Activated CD8-positive, alpha-beta memory T cell treated with anti-CD3 and anti-CD28 coated beads, Interleukin-2, amount 10 ng/mL, durations not matched to agents 7 days and 5 days (primary cell): ENCODE data around the gene AKAP13. TPM values are rescaled to one million over a fixed set of nuclear protein-coding genes. Genes with fewer than 3 reads are reported as not detected.
"Not testable (repeated sequence)": the region's sequence is repeated elsewhere in the genome, so short reads cannot be mapped to it uniquely, and the experiment has no call there.

ENCODE experiments used
- ATAC-seq: fragments of 150-1000 bp; cut with Tn5 transposase; one replicate; pipeline ENCODE4 v1.10.0; 2021; ENCODE audit warnings: moderate library complexity
- CTCF ChIA-PET: fragments of 350-600 bp; sonication (Branson Sonifier 250); formaldehyde crosslinking; loops from one replicate; lab custom pipeline; 2021; ENCODE audit warnings: antibody characterized with exemption; lab: Charles Lee
- DNase-seq: peaks from one replicate; pipeline ENCODE4 v3.0.0-alpha.2; 2020
- H3K27ac Mint-ChIP-seq: one replicate; pipeline ENCODE4 v1.8.0; 2021; ENCODE audit warnings: mild to moderate bottlenecking, mixed read lengths
- H3K27me3 Mint-ChIP-seq: one replicate; pipeline ENCODE4 v1.8.0; 2021; ENCODE audit warnings: mixed read lengths
- H3K36me3 Mint-ChIP-seq: one replicate; pipeline ENCODE4 v1.8.0; 2021; ENCODE audit warnings: mild to moderate bottlenecking, mixed read lengths
- H3K4me1 Mint-ChIP-seq: one replicate; pipeline ENCODE4 v1.8.0; 2021; ENCODE audit warnings: mixed read lengths
- H3K4me3 Mint-ChIP-seq: one replicate; pipeline ENCODE4 v1.8.0; 2021; ENCODE audit warnings: mild to moderate bottlenecking, moderate library complexity, mixed read lengths
- H3K9me3 Mint-ChIP-seq: one replicate; pipeline ENCODE4 v1.8.0; 2022; ENCODE audit warnings: low read depth, mixed read lengths
- microRNA-seq: library from miRNA; unstranded; fragments of <30 nt; microRNA quantifications from one replicate; pipeline ENCODE4 v1.2.0, GENCODE V29; 2022
- total RNA-seq, 2 experiments: library from RNA; stranded (reverse); gene quantifications; one replicate each; pipeline ENCODE4 v1.2.3, GENCODE V29; 2021

AKAP13 gene
- total RNA-seq, 2 experiments from 2014 or later: 150 to 172 TPM

DNA sequence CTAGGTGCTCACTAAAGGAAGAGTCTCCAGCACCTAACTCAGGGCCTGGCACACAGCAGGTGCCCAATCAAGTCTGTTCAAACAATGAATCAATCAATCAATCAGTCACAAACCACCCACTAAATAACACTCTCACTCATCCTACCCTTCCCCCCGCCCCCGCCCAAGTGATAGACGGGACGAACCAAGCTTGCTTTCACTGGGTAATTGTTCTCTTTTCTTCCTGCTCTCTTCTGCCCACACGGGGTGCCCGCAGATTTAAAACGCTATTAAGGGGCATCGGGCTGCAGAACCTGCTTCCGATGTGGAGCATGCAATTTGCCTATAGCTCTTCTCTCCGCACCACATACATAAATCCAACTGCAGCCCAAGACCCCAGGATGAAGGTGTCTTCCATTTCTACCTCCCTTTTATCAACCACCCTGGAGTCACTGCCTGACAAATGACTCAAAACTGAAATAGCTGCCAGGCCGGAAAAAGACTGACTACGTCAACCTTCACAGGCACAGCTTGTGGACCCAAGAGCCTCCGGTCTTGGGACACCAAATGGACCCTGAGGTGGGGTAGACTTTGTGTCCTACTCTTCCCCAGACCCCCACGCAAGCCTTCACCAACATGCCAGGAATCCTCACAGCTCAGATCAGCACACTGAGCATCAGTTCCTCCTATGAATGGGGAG is 412.6 kb downstream of the AKAP13 start:
- peak overlapping the region; percentile 80 for H3K4me3 Mint-ChIP-seq
- no peaks in the 10 kb centered on the region for H3K9me3 Mint-ChIP-seq
- ATAC-seq (no peak), DNase-seq (no peak)
- no peaks in the 10 kb centered on the region for H3K36me3 Mint-ChIP-seq
- CTCF ChIA-PET: interaction anchor here (1.4 to 1.7 kb wide), 3 partner anchors 14 to 53 kb away, joined by 3 to 5 read pairs (median 5); no protein-coding TSS in a partner anchor
- no peaks in the 10 kb centered on the region for H3K27me3 Mint-ChIP-seq
- H3K4me1 Mint-ChIP-seq: peaks cover 23% of the 10 kb centered on the region
- peak overlapping the region; percentile 11 for H3K27ac Mint-ChIP-seq

- CTCF ChIA-PET: interaction anchor here (1.5 to 1.7 kb wide), 2 partner anchors 15 to 47 kb away, joined by 5 read pairs; no protein-coding TSS in a partner anchor
- Mint-ChIP-seq H3K27me3 (no peaks in the 10 kb centered on the region), H3K4me1 (peaks cover 19% of the 10 kb centered on the region), H3K4me3 (peak overlapping the region; percentile 80), H3K36me3 (no peaks in the 10 kb centered on the region), H3K27ac (peak overlapping the region; percentile 46), H3K9me3 (no peaks in the 10 kb centered on the region)
- ATAC-seq (peak; percentile 48), DNase-seq (peak; percentile 62)
Measured at GRCh38 chr15:85793641-85794597, 413.5 kb downstream of the AKAP13 start.

DNA sequence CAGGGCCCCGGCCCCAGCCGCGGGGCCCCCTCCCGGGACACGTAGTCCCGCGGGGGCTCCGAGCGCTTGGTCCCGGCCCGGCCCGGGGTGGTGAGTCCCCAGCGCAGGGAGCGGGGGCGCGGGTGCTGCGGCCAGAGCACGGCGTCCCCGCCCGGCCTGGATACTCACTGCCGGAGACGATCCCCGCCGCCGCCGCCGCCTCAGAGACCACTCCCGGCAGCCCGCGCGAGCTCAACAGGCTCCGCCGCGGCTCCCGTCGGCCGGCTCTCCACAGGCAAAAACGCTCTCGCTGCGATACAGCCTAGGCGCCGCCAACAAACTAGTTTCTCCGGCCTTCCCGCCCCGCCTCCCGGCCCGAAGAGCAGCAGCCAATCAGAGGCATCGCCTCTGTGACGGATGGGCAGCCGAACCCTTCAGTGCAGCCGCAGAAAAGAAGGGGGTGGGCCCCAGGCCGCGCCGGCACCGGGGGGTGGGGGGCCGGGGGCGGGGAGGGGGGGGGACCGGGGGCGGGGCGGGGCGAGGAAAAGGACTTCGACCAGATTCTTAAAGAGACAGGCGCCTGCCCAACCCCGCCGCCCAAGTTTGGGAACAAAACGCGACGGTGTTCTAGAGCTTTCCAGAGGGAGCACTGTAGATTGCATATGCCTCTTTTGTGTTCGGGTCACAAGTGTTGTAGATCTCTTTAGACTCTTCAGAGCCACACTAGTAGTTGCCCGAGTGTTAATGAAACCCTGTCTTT is 414.4 kb downstream of the AKAP13 start, which contains the start of gene KLHL25:
KLHL25 (minus strand) TSS at position 328 of the 739 bp plus-strand sequence. CDS start 25,115 bp downstream, outside the sequence.
- ATAC-seq (peak; percentile 98), DNase-seq (peak; percentile 95)
- H3K36me3 Mint-ChIP-seq: no peaks in the 10 kb centered on the region
- CTCF ChIA-PET: no interaction called here
- H3K4me3 Mint-ChIP-seq: peak within 1 kb of the TSS; percentile 80
- H3K27ac Mint-ChIP-seq: peak within 1 kb of the TSS; percentile 80
- no peaks in the 10 kb centered on the region for H3K9me3 Mint-ChIP-seq
- no peaks in the 10 kb centered on the region for H3K27me3 Mint-ChIP-seq
- peaks cover 19% of the 10 kb centered on the region for H3K4me1 Mint-ChIP-seq

DNA sequence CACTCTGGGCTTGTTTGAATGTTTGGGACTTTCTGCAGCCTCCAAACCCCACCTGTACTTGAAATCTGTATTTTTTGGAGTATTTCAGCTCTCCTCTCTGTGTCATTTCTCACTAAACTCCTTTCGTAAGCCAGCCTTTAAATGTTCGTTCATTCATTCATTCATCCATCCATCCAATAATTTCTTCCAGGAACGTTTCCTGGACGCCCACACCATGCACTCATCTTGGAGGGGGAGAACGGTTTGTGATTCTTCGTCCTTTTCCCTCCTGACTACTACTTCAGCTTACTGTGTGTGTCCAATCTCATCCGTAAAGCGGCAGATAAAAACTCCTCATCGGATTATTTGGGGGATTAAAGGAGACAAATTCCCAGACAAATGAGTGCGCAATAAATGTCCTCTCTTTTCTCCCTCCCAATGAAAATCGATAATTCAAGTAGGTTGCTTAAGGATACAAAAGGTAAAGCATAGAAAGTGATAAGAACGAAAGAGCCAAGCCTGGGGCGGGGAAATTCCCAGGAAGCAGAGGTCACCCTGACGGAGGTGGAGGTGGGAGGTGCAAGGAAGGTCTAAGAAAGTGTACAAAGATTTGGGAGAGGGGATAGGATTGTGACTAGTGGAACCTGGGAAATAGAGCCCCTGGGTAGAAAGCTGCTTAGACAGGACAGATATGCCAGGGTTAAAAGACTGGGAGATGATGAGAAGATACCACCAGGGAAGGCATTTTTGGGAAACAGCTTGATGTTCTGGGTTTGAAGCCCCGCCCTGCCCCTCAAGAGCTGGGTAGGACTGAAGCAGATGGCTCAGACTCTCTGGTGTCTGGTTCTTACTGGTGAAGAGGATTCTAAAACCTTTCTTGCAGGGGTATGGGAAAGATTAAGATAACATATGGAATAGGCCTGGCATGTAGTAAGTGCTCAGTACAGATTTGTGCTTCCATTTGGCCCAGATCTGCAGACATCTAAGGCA is 415.2 kb downstream of the AKAP13 start:
- Mint-ChIP-seq H3K9me3 (no peaks in the 10 kb centered on the region), H3K4me1 (peaks cover 19% of the 10 kb centered on the region), H3K4me3 (peak overlapping the region; percentile 80), H3K27me3 (no peaks in the 10 kb centered on the region), H3K27ac (peak overlapping the region; percentile 47), H3K36me3 (no peaks in the 10 kb centered on the region)
- ATAC-seq (no peak), DNase-seq (no peak)
- CTCF ChIA-PET: interaction anchor here (0.8 to 1.3 kb wide), 2 partner anchors 66 to 158 kb away, joined by 3 to 4 read pairs; no protein-coding TSS in a partner anchor

DNA sequence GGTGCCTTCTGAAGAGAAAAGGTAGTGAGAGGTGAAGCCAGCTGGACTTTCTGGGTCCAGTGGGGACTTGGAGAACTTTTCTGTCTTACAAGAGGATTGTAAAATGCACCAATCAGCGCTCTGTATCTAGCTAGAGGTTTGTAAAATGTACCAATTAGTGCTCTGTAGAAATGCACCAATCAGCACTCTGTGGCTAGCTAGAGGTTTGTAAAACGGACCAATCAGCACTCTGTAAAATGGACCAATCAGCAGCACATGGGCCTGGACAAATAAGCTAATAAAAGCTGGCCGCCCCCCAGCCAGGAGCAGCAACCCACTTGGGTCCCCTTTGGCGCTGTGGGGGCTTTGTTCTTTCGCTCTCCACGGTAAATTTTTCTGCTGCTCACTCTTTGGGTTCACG is 416.0 kb downstream of the AKAP13 start:
- ATAC-seq, H3K9me3 Mint-ChIP-seq, H3K27me3 Mint-ChIP-seq, H3K27ac Mint-ChIP-seq, DNase-seq, H3K36me3 Mint-ChIP-seq: not testable (repeated sequence)
- CTCF ChIA-PET: interaction anchor here (0.8 to 1.7 kb wide), 3 partner anchors 12 to 159 kb away, joined by 3 to 4 read pairs (median 4); no protein-coding TSS in a partner anchor
- peak overlapping the region; percentile 1 for H3K4me3 Mint-ChIP-seq
- H3K4me1 Mint-ChIP-seq: peaks cover 19% of the 10 kb centered on the region

Small RNA genes within 50 kb of the gene (microRNA-seq; reads per million reads assigned to microRNA genes)
- gene MIR1276 (1.3 reads per million), gene MIR7706 (206 reads per million, percentile 74 among the genes with 10 or more reads in this experiment)
